Right atrium auricular region (tissue), 2 donors: Measurements from ENCODE around the gene CYS1. TPM values are rescaled to one million over a fixed set of nuclear protein-coding genes. Genes with fewer than 3 reads are reported as not detected.

ENCODE experiments used
- DNase-seq: peaks from one replicate; pipeline ENCODE4 v3.0.0-alpha.2; 2019; ENCODE audit warnings: low spot score
- H3K27ac ChIP-seq, 2 donors: fragments of 200-600 bp; sonication (generic); 1 replicate in 1 of 2; 2 replicates in 1 of 2; pipeline ENCODE4 v1.5.1; 2016 to 2019
- H3K27me3 ChIP-seq, 2 donors: fragments of 200-600 bp; sonication (generic); one replicate each; pipeline versions ENCODE4 v1.5.1 to v1.6.0; 2017 to 2019
- H3K36me3 ChIP-seq: fragments of 200-600 bp; sonication (generic); one replicate; pipeline ENCODE4 v1.5.1; 2016
- H3K4me1 ChIP-seq, 2 donors: fragments of 200-600 bp; sonication (generic); one replicate each; pipeline versions ENCODE4 v1.5.1 to v1.6.0; 2017 to 2019
- H3K4me3 ChIP-seq, 2 donors: fragments of 200-600 bp; sonication (generic); 1 replicate in 1 of 2; 2 replicates in 1 of 2; pipeline ENCODE4 v1.5.1; 2017 to 2019; ENCODE audit warnings: mild to moderate bottlenecking in 1 of 2, moderate library complexity in 1 of 2
- H3K9me3 ChIP-seq, 2 donors: fragments of 200-600 bp; sonication (generic); one replicate each; pipeline ENCODE4 v1.5.1; 2019
- CTCF ChIP-seq, 2 donors: fragments of 200-600 bp; sonication (generic); IDR thresholded peaks; one replicate each; pipeline ENCODE4 v1.5.1; 2019; ENCODE audit warnings: antibody characterized with exemption in 2 of 2
- total RNA-seq, 2 donors: library from RNA; depleted of rRNA; stranded (reverse); fragments of >200 nt; gene quantifications; one replicate each; pipeline ENCODE4 v1.1.0, GENCODE V29; 2016

CYS1 gene
- total RNA-seq, 2 donors from 2014 or later: 4.8 to 5.9 TPM

DNA sequence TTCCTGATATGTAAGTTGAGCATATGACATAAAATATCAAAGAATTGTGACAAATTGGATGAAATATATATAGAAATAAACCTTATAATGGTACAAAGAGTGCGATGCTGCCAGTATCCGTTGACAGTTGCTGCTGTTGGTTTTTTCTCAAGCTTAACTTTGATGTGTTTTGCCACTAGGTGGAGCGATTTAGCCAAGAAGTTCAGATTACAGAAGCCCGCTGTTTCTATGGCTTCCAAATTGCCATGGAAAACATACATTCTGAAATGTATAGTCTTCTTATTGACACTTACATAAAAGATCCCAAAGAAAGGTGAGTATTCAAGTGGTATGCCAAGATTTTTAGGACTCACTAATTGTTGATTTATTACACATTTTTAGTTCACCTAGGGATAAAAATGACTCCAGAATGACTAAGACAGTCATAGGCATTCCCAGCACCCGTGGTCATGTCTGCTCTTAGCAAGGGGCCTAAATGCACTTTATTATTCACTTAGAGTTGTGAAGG, 44.4 kb upstream of the CYS1 start:
- Histone ChIP-seq H3K36me3 (no peaks in the 10 kb centered on the region), H3K9me3 (no peaks in the 10 kb centered on the region), H3K4me1 (peaks cover 0 to 35% of the 10 kb centered on the region in 2 donors), H3K27ac (no peak overlapping the region), H3K27me3 (peaks cover 9 to 12% of the 10 kb centered on the region in 2 donors), H3K4me3 (no peak overlapping the region)
- no peak for DNase-seq
- TF ChIP-seq CTCF (IDR thresholded peaks at IDR 0.05): peak; percentile 7 to 79

DNA sequence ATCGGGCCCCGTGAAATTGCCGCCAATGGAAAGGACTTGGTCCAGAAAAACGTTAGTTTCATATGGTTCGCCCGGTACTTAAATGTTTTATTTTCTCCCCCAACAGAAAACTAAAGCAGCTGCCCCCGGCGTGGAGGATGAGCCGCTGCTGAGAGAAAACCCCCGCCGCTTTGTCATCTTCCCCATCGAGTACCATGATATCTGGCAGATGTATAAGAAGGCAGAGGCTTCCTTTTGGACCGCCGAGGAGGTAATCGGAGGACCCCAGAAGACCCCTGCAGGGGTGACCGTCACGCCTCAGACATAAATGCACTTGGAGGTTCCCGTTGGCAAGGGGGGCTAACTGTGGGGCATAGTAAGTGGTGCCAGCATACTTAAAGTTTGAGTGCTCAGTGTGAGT, 43.1 kb upstream of the CYS1 start:
- Histone ChIP-seq H3K27me3 (peaks cover 9 to 12% of the 10 kb centered on the region in 2 donors), H3K9me3 (no peaks in the 10 kb centered on the region), H3K4me3 (peak overlapping the region in 1 of 2 donors; percentile 68), H3K27ac (no peak overlapping the region), H3K36me3 (no peaks in the 10 kb centered on the region), H3K4me1 (peaks cover 0 to 35% of the 10 kb centered on the region in 2 donors)
- DNase-seq: no peak
- no peak for TF ChIP-seq CTCF (IDR thresholded peaks at IDR 0.05)

GRCh38 chr2:10122500-10123280, 42.5 kb upstream of the CYS1 start, which contains the start of gene RRM2:
Gene RRM2, plus strand, starts transcription at chr2:10122739. Its CDS starts 60 bp downstream, at chr2:10122799.
- H3K36me3 ChIP-seq: no peaks in the 10 kb centered on the region
- H3K27ac ChIP-seq: no peak within 1 kb of the TSS
- peaks cover 0 to 35% of the 10 kb centered on the region in 2 donors for H3K4me1 ChIP-seq
- peaks cover 9 to 12% of the 10 kb centered on the region in 2 donors for H3K27me3 ChIP-seq
- peak; percentile 94 for DNase-seq
- no peak for TF ChIP-seq CTCF (IDR thresholded peaks at IDR 0.05)
- no peaks in the 10 kb centered on the region for H3K9me3 ChIP-seq
- H3K4me3 ChIP-seq: peak within 1 kb of the TSS; percentile 35 to 68

DNA sequence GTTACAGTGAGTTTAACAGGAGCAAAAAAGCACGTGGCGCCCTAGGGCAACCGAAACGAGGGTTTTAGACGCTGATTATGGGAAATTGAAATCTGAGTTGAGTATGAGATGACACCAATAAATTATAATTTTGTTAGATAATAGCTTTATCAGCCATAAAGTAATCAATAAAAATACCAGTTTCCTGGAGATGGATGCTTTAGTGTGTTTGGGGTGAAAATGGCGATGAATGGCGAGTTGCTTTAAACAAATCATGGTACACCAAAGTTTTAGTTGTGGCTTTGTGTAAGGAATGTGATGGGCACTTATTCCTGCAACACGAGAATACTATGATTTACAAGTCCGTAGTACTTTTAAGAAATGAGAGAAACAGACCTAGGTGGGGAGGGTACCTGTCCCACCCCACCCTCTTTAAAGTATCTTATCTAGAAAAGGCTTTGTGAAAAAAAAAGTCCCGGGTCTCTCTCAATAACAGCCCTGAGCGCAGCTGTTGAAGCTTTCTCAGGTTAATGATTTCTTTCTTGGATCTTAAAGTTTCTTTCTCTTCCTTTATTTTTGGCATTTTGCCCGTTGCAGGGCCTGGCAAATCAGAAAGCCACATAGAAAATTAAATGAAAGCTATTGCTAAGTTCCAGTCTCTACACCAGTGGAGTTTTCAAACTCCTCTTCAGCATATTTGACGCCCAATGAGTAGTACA, 40.8 kb upstream of the CYS1 start:
- peaks cover 9 to 12% of the 10 kb centered on the region in 2 donors for H3K27me3 ChIP-seq
- peak overlapping the region; percentile 61 to 70 for H3K27ac ChIP-seq
- H3K4me3 ChIP-seq: peak overlapping the region; percentile 56 to 68
- peaks cover 0 to 31% of the 10 kb centered on the region in 2 donors for H3K4me1 ChIP-seq
- no peaks in the 10 kb centered on the region for H3K36me3 ChIP-seq
- TF ChIP-seq CTCF (IDR thresholded peaks at IDR 0.05): no peak
- DNase-seq: no peak
- H3K9me3 ChIP-seq: no peaks in the 10 kb centered on the region

DNA sequence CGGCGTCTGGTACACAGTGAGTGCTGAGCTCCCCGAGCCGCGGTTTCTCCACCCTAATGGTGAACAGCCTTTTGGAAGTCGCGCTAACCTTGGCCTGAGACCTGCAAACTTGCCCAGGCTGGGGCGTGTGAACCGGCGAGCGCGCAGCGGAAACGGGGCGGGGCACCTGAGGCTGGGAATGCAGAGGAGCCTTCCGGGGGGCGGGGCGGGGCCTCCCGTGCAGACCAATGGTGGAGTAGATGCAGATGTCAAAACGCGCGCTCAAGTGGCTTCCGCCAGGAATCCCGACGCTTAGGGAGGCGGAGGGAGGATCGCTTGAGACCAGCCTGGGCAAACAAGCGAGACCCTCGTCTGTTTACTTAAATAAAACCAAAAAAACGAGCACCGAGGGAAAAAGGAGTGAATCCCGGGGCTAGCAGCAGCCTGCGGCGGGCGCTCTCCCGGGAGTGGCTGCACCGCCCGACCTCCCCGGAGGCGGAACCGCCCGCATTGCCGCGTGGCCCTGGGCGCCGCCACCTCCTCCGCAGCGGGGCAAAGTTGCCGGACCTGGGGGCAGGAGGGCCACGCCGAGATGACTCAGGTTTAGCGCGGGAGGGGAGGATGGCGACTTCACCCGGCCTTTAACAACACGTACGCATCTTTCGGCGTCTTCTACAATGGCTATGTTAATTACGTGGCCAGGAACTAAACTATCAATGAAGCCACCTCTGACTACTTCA, 40.1 kb upstream of the CYS1 start:
- TF ChIP-seq CTCF (IDR thresholded peaks at IDR 0.05): no peak
- H3K27me3 ChIP-seq: peaks cover 9 to 12% of the 10 kb centered on the region in 2 donors
- DNase-seq: peak; percentile 90
- peak overlapping the region; percentile 61 to 70 for H3K27ac ChIP-seq
- peak overlapping the region; percentile 56 to 68 for H3K4me3 ChIP-seq
- peaks cover 0 to 31% of the 10 kb centered on the region in 2 donors for H3K4me1 ChIP-seq
- no peaks in the 10 kb centered on the region for H3K36me3 ChIP-seq
- H3K9me3 ChIP-seq: no peaks in the 10 kb centered on the region
